NCI-H146 (cell line): ENCODE measurements around the gene ADCK1.
"Not testable (repeated sequence)": the region's sequence is repeated elsewhere in the genome, so short reads cannot be mapped to it uniquely, and the experiment has no call there.

Source experiments
- DNase-seq: peaks from one replicate; lab custom pipeline; 2025; lab: John Stamatoyannopoulos, UW

Gene ADCK1

GRCh38 chr14:77799863-77800730, at the start of gene ADCK1:
TSS of gene ADCK1 (plus strand) at chr14:77800109. CDS start at chr14:77818979, 18,870 bp downstream.
- peak; percentile 84 for DNase-seq

- no peak for DNase-seq
Measured at GRCh38 chr14:77752266-77752665, 47.6 kb upstream of the ADCK1 start.

- no peak for DNase-seq
Measured at GRCh38 chr14:77752799-77753516, 47.0 kb upstream of the ADCK1 start.

- DNase-seq = peak; percentile 92
Measured at GRCh38 chr14:77760381-77761204, 39.3 kb upstream of the ADCK1 start, which contains the start of gene SNW1. TSS of gene SNW1 (minus strand) at chr14:77761156. CDS start at chr14:77761127, 29 bp downstream.

- peak; percentile 25 for DNase-seq
Measured at GRCh38 chr14:77761205-77761931, 38.5 kb upstream of the ADCK1 start.

GRCh38 chr14:77763316-77763715, 36.6 kb upstream of the ADCK1 start:
- no peak for DNase-seq

GRCh38 chr14:77763978-77764377, 35.9 kb upstream of the ADCK1 start:
- DNase-seq = no peak

- DNase-seq = not testable (repeated sequence)
Measured at GRCh38 chr14:77768442-77769069, 31.4 kb upstream of the ADCK1 start.

- not testable (repeated sequence) for DNase-seq
Measured at GRCh38 chr14:77773966-77774365, 25.9 kb upstream of the ADCK1 start.

- DNase-seq = no peak
Measured at GRCh38 chr14:77782202-77782601, 17.7 kb upstream of the ADCK1 start.

GRCh38 chr14:77786148-77786547, 13.8 kb upstream of the ADCK1 start:
- no peak for DNase-seq

- no peak for DNase-seq
Measured at GRCh38 chr14:77790566-77791224, 9.2 kb upstream of the ADCK1 start.

- no peak for DNase-seq
Measured at GRCh38 chr14:77791225-77791600, 8.7 kb upstream of the ADCK1 start.

- not testable (repeated sequence) for DNase-seq
Measured at GRCh38 chr14:77793255-77793654, 6.7 kb upstream of the ADCK1 start.

- no peak for DNase-seq
Measured at GRCh38 chr14:77794357-77794756, 5.6 kb upstream of the ADCK1 start.

- DNase-seq = not testable (repeated sequence)
Measured at GRCh38 chr14:77799456-77799855, 453 bp upstream of the ADCK1 start.

- no peak for DNase-seq
Measured at GRCh38 chr14:77800814-77801213, 905 bp downstream of the ADCK1 start.

GRCh38 chr14:77804592-77804991, 4.7 kb downstream of the ADCK1 start:
- peak; percentile 24 for DNase-seq

- no peak for DNase-seq
Measured at GRCh38 chr14:77805706-77806105, 5.8 kb downstream of the ADCK1 start.

- DNase-seq = no peak
Measured at GRCh38 chr14:77808250-77808649, 8.3 kb downstream of the ADCK1 start.
